ENCODE data around the gene UBE2F. TPM values are rescaled to one million over a fixed set of nuclear protein-coding genes. Genes with fewer than 3 reads are reported as not detected.
"Not testable (repeated sequence)": the region's sequence is repeated elsewhere in the genome, so short reads cannot be mapped to it uniquely, and the experiment has no call there.

Gene UBE2F
- total and polyA plus RNA-seq, 2 donors (not counting 1 experiment from before 2014, with no cell fraction given), result 53.7 to 113 TPM

- Histone ChIP-seq H3K4me3 (replicated peaks in 1 of 4; ENCODE audit: control extremely low read depth in 1 of 4, insufficient read depth in 1 of 4, low read depth in 3 of 4, low read length in 4 of 4) (no peak overlapping the region), H4K20me1 (ENCODE audit: control insufficient read depth, extremely low read depth, insufficient read depth, low read length) (no peaks in the 10 kb centered on the region), H3K9me3 (ENCODE audit: control insufficient read depth, insufficient read depth, low read depth, low read length) (no peaks in the 10 kb centered on the region), H3K27me3 (ENCODE audit: control insufficient read depth, insufficient read depth, low read length) (peaks cover 3% of the 10 kb centered on the region), H3K4me2 (ENCODE audit: extremely low read depth, insufficient read depth, low read length) (no peak overlapping the region), H2AFZ (ENCODE audit: low read length) (no peak overlapping the region), H3K79me2 (ENCODE audit: control insufficient read depth, insufficient read depth, low read length) (peaks cover 16% of the 10 kb centered on the region), H3K27ac (ENCODE audit: insufficient read depth, low read length) (no peak overlapping the region), H3K4me1 (ENCODE audit: control insufficient read depth, extremely low read depth, insufficient read depth, low read length) (peaks cover 4% of the 10 kb centered on the region), H3K9ac (ENCODE audit: insufficient read depth, low read length) (no peak overlapping the region), H3K36me3 (ENCODE audit: control insufficient read depth, insufficient read depth, low read length) (no peaks in the 10 kb centered on the region)
- no peak for DNase-seq (ENCODE audit: low read depth in 2 of 2)
- TF ChIP-seq EZH2 (IDR thresholded peaks at IDR 0.05; ENCODE audit: low read length, missing control alignments) (no peak), CTCF (conservative IDR thresholded peaks at IDR 0.05 in 1 of 2, IDR thresholded peaks at IDR 0.05 in 1 of 2; ENCODE audit: low read depth in 1 of 2, low read length in 2 of 2) (no peak)
These were observed 2.6 kb upstream of the UBE2F start for GRCh38 chr2:237964194-237964577.

- peaks cover 3% of the 10 kb centered on the region for H3K27me3 ChIP-seq (ENCODE audit: control insufficient read depth, insufficient read depth, low read length)
- peaks cover 22% of the 10 kb centered on the region for H3K79me2 ChIP-seq (ENCODE audit: control insufficient read depth, insufficient read depth, low read length)
- no peak overlapping the region for H3K4me3 ChIP-seq (replicated peaks in 1 of 4; ENCODE audit: control extremely low read depth in 1 of 4, insufficient read depth in 1 of 4, low read depth in 3 of 4, low read length in 4 of 4)
- no peak overlapping the region for H3K9ac ChIP-seq (ENCODE audit: insufficient read depth, low read length)
- peaks cover 4% of the 10 kb centered on the region for H3K4me1 ChIP-seq (ENCODE audit: control insufficient read depth, extremely low read depth, insufficient read depth, low read length)
- H3K36me3 ChIP-seq (ENCODE audit: control insufficient read depth, insufficient read depth, low read length), result no peaks in the 10 kb centered on the region
- DNase-seq (ENCODE audit: low read depth in 2 of 2), result peak; percentile 62 to 93
- H3K4me2 ChIP-seq (ENCODE audit: extremely low read depth, insufficient read depth, low read length), result no peak overlapping the region
- peaks cover 2% of the 10 kb centered on the region for H4K20me1 ChIP-seq (ENCODE audit: control insufficient read depth, extremely low read depth, insufficient read depth, low read length)
- no peak overlapping the region for H3K27ac ChIP-seq (ENCODE audit: insufficient read depth, low read length)
- no peak overlapping the region for H2AFZ ChIP-seq (ENCODE audit: low read length)
- H3K9me3 ChIP-seq (ENCODE audit: control insufficient read depth, insufficient read depth, low read depth, low read length), result no peaks in the 10 kb centered on the region
- TF ChIP-seq EZH2 (IDR thresholded peaks at IDR 0.05; ENCODE audit: low read length, missing control alignments), result no peak
- TF ChIP-seq CTCF (conservative IDR thresholded peaks at IDR 0.05 in 1 of 2, IDR thresholded peaks at IDR 0.05 in 1 of 2; ENCODE audit: low read depth in 1 of 2, low read length in 2 of 2), result no peak
These were observed 2.0 kb upstream of the UBE2F start for GRCh38 chr2:237964578-237965404.

GRCh38 chr2:237965844-237966243, 970 bp upstream of the UBE2F start:
- H3K9ac ChIP-seq (ENCODE audit: insufficient read depth, low read length); H4K20me1 ChIP-seq (ENCODE audit: control insufficient read depth, extremely low read depth, insufficient read depth, low read length); H3K9me3 ChIP-seq (ENCODE audit: control insufficient read depth, insufficient read depth, low read depth, low read length); H2AFZ ChIP-seq (ENCODE audit: low read length); H3K27ac ChIP-seq (ENCODE audit: insufficient read depth, low read length); H3K27me3 ChIP-seq (ENCODE audit: control insufficient read depth, insufficient read depth, low read length); H3K4me1 ChIP-seq (ENCODE audit: control insufficient read depth, extremely low read depth, insufficient read depth, low read length); H3K36me3 ChIP-seq (ENCODE audit: control insufficient read depth, insufficient read depth, low read length); DNase-seq (ENCODE audit: low read depth in 2 of 2): not testable (repeated sequence)
- H3K4me3 ChIP-seq (replicated peaks in 1 of 4; ENCODE audit: control extremely low read depth in 1 of 4, insufficient read depth in 1 of 4, low read depth in 3 of 4, low read length in 4 of 4), result peak overlapping the region in 2 of 4 experiments; percentile 71 to 79
- H3K79me2 ChIP-seq (ENCODE audit: control insufficient read depth, insufficient read depth, low read length), result peaks cover 33% of the 10 kb centered on the region
- H3K4me2 ChIP-seq (ENCODE audit: extremely low read depth, insufficient read depth, low read length), result peak overlapping the region; percentile 86

All from fibroblast of lung (primary cell).